Stomach (tissue), 9 donors: ENCODE data around the gene ZFP91. TPM values are rescaled to one million over a fixed set of nuclear protein-coding genes. Genes with fewer than 3 reads are reported as not detected.
A peak's percentile ranks its signal among the peaks of the same experiment; 100 is the strongest.

Experiments used
- DNase-seq, 2 donors: peaks; one replicate each; pipeline versions ENCODE4 v3.0.0 to v3.0.0-alpha.2; 2013 to 2019
- H3K27ac ChIP-seq, 5 donors: fragments of 200-600 bp in 4 of 5; sonication (generic) in 4 of 5; one replicate each; pipeline ENCODE4 v1.5.1; 2013 to 2019; ENCODE audit warnings: mild to moderate bottlenecking in 1 of 5, moderate library complexity in 1 of 5
- H3K27me3 ChIP-seq, 3 donors: fragments of 200-600 bp; sonication (generic); one replicate each; pipeline ENCODE4 v1.5.1; 2017 to 2019; ENCODE audit warnings: mixed run types in 1 of 3
- H3K36me3 ChIP-seq, 4 donors: fragments of 200-600 bp; sonication (generic); 1 replicate in 3 of 4; 2 replicates in 1 of 4; pipeline ENCODE4 v1.5.1; 2016 to 2019
- H3K4me1 ChIP-seq, 4 donors: fragments of 200-600 bp; sonication (generic); one replicate each; pipeline ENCODE4 v1.5.1; 2016 to 2019
- H3K4me3 ChIP-seq, 4 donors: fragments of 200-600 bp; sonication (generic) in 3 of 4; one replicate each; pipeline ENCODE4 v1.5.1; 2016 to 2019; ENCODE audit warnings: mild to moderate bottlenecking in 1 of 4
- H3K9me3 ChIP-seq, 4 donors: fragments of 200-600 bp; sonication (generic); one replicate each; pipeline ENCODE4 v1.5.1; 2016 to 2019
- CTCF ChIP-seq, 7 experiments: fragments of 450-650 bp in 4 of 7; fragments of 200-600 bp in 3 of 7; sonication (generic) in 3 of 7; IDR thresholded peaks; one replicate each; pipeline ENCODE4 v1.5.1; 2016 to 2019; ENCODE audit warnings: antibody characterized with exemption in 7 of 7, control low read depth in 2 of 7, mild to moderate bottlenecking in 1 of 7
- EP300 ChIP-seq: sonication (generic); formaldehyde crosslinking; IDR thresholded peaks from one replicate; pipeline ENCODE4 v1.6.1; 2017; ENCODE audit warnings: antibody characterized with exemption
- POLR2A ChIP-seq, 4 donors: fragments of 450-650 bp; IDR thresholded peaks; one replicate each; pipeline ENCODE4 v1.6.1; 2016; ENCODE audit warnings: antibody characterized with exemption in 4 of 4, control low read depth in 2 of 4, mild to moderate bottlenecking in 1 of 4, moderate library complexity in 1 of 4
- POLR2AphosphoS5 ChIP-seq, 3 donors: sonication (generic); formaldehyde crosslinking; IDR thresholded peaks; one replicate each; pipeline ENCODE4 v1.6.1; 2016; ENCODE audit warnings: antibody characterized with exemption in 3 of 3
- WGBS, 5 donors: extraction: QIAGEN DNeasy Blood & Tissue Kit in 3 of 5; methylation state at CpG; one replicate each; pipeline versions ENCODE4 v1.1.5 to v1.1.7; 2013 to 2018; 5-methylcytosine and 5-hydroxymethylcytosine counted together
- intact Hi-C: fragments of 100-400 bp; cut with DNase I; formaldehyde crosslinking; loops from one replicate; pipeline ENCODE4 v1.15.1; 2023; ENCODE audit warnings: low total_unique reads
- polyA plus RNA-seq, 3 donors: library from polyadenylated mRNA; stranded (reverse); fragments of 200-250 nt; gene quantifications; one replicate each; pipeline ENCODE4 v1.2.3, GENCODE V29; 2013
- total RNA-seq, 5 donors: library from RNA; depleted of rRNA; stranded (reverse); fragments of >200 nt; gene quantifications; one replicate each; pipeline versions ENCODE4 v1.1.0 to v1.2.3, GENCODE V29; 2014 to 2016
- donor health status: healthy with polysubstance abuse.
- donor health status: Bipolar disorder and iron deficiency.
- donor health status: healthy.

ZFP91 gene
- total and polyA plus RNA-seq, 8 donors: 9.4 to 67.6 (median 28.9) TPM

GRCh38 chr11:58649623-58650022 is 70.8 kb downstream of the ZFP91 start:
- H3K4me1 ChIP-seq: peaks cover 0 to 7% (median 3%) of the 10 kb centered on the region in 4 donors
- no peak overlapping the region for H3K4me3 ChIP-seq
- H3K9me3 ChIP-seq: peaks cover 3 to 13% (median 9%) of the 10 kb centered on the region in 4 donors
- no peak for DNase-seq
- no peak overlapping the region for H3K27ac ChIP-seq
- H3K27me3 ChIP-seq: no peaks in the 10 kb centered on the region
- no peaks in the 10 kb centered on the region for H3K36me3 ChIP-seq
- TF ChIP-seq POLR2A (IDR thresholded peaks at IDR 0.05): no peak
- TF ChIP-seq EP300: no peak
- TF ChIP-seq POLR2AphosphoS5 (IDR thresholded peaks at IDR 0.05): no peak
- TF ChIP-seq CTCF (IDR thresholded peaks at IDR 0.05): no peak
- intact Hi-C loops: loop anchor here (10.0 kb wide), 1 partner anchor 135 kb away; no protein-coding TSS in a partner anchor

- H3K27ac ChIP-seq: no peak overlapping the region
- TF ChIP-seq POLR2A (IDR thresholded peaks at IDR 0.05) (no peak), EP300 (no peak), CTCF (IDR thresholded peaks at IDR 0.05) (no peak), POLR2AphosphoS5 (IDR thresholded peaks at IDR 0.05) (no peak)
- no peak for DNase-seq
- H3K27me3 ChIP-seq: no peaks in the 10 kb centered on the region
- intact Hi-C loops: loop anchor here (10.0 kb wide), 1 partner anchor 134 kb away; no protein-coding TSS in a partner anchor
- H3K4me3 ChIP-seq: no peak overlapping the region
- WGBS, 5 donors: 27 to 79% (median 46%) methylated on average over 1 of the region's 1 CpG
- peaks cover 0 to 8% (median 3%) of the 10 kb centered on the region in 4 donors for H3K4me1 ChIP-seq
- no peaks in the 10 kb centered on the region for H3K36me3 ChIP-seq
- H3K9me3 ChIP-seq: peaks cover 3 to 10% (median 8%) of the 10 kb centered on the region in 4 donors
These were observed 71.6 kb downstream of the ZFP91 start for GRCh38 chr11:58650496-58650895.

GRCh38 chr11:58652726-58653280 is 73.9 kb downstream of the ZFP91 start:
- H3K27me3 ChIP-seq: no peaks in the 10 kb centered on the region
- no peak overlapping the region for H3K4me3 ChIP-seq
- intact Hi-C loops: loop anchor here (10.0 kb wide), 1 partner anchor 132 kb away; no protein-coding TSS in a partner anchor
- TF ChIP-seq POLR2AphosphoS5 (IDR thresholded peaks at IDR 0.05) (no peak), POLR2A (IDR thresholded peaks at IDR 0.05) (no peak), EP300 (no peak), CTCF (IDR thresholded peaks at IDR 0.05) (no peak)
- H3K9me3 ChIP-seq: no peaks in the 10 kb centered on the region
- no peak for DNase-seq
- no peaks in the 10 kb centered on the region for H3K36me3 ChIP-seq
- WGBS, 5 donors: 68 to 86% (median 72%) methylated on average over 2 of the region's 2 CpGs
- H3K4me1 ChIP-seq: peaks cover 0 to 8% (median 3%) of the 10 kb centered on the region in 4 donors
- H3K27ac ChIP-seq: no peak overlapping the region

GRCh38 chr11:58654079-58654907 is 75.4 kb downstream of the ZFP91 start:
- Histone ChIP-seq H3K4me1 (peaks cover 0 to 8% (median 3%) of the 10 kb centered on the region in 4 donors), H3K9me3 (no peaks in the 10 kb centered on the region), H3K36me3 (no peaks in the 10 kb centered on the region), H3K4me3 (no peak overlapping the region), H3K27me3 (no peaks in the 10 kb centered on the region), H3K27ac (no peak overlapping the region)
- TF ChIP-seq EP300: no peak
- TF ChIP-seq POLR2A (IDR thresholded peaks at IDR 0.05): no peak
- peak in 5 of 7 experiments; percentile 72 to 91 (median 84) for TF ChIP-seq CTCF (IDR thresholded peaks at IDR 0.05)
- peak in 1 of 3 donors; percentile 36 for TF ChIP-seq POLR2AphosphoS5 (IDR thresholded peaks at IDR 0.05)
- DNase-seq: peak; percentile 84 to 92
- intact Hi-C loops: loop anchor here (10.0 kb wide), 1 partner anchor 131 kb away; no protein-coding TSS in a partner anchor
- 20 to 27% (median 21%) methylated on average over 12 of the region's 12 CpGs for WGBS, 5 donors
